ENCODE results near the gene CNTN6.
"Not testable (repeated sequence)": the region's sequence is repeated elsewhere in the genome, so short reads cannot be mapped to it uniquely, and the experiment has no call there.

CNTN6 gene

GRCh38 chr3:1275495-1275894 lies 182.7 kb downstream of the CNTN6 start:
- DNase-seq (ENCODE audit: low read depth in 2 of 2), result no peak

DNA sequence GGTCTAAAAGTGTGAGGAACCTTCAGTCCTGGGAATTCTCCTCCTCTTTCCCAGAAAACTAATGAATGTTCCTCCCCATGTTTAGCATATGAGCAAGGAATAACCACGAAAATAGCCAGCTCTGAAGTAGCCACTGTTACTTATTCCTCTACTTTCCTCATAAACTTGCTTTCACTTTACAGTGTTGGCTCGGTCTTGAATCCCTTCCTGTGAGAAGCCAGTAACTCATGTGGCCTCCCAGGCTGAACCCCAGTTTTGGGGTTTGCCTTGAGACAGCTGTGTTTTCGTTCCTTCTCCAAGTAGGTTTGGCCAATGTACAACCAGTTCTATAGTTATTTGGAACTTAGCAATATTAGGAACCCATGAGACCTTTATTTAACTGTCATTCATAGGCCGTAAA lies 195.0 kb downstream of the CNTN6 start:
- no peak for DNase-seq (ENCODE audit: low read depth in 2 of 2)

DNA sequence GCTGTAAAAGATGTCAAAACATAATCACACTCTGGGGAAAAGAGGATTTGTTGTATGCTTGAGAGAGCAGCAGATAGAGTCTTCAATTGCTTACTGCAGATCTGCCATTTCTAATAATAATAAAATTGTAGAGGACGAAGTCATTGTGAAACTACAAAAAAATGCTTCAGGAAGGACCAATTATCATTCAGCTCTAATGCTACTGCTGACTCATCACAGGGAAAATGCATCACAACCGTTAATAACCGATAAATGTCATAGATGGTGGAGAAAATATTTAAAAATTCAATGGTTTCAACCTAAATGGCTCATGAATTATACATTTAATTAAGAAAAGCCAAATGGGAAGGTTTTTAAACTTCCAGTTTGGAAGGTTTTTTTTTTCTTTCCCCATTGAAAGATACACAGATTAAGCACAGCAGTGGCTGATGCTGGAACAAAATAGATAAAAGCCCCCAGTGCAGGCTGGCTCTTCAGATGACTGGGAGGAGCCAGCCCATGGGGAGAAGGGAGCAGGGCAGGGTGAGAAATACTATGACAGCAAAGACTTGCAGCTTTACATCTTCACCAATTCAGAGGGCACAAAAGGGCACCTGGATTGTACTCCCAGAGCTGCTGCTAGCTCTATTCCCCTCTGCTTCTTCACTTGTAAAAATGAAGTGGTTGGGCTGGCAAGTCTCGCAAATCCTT lies 196.1 kb downstream of the CNTN6 start:
- DNase-seq (ENCODE audit: low read depth in 2 of 2), result no peak

DNA sequence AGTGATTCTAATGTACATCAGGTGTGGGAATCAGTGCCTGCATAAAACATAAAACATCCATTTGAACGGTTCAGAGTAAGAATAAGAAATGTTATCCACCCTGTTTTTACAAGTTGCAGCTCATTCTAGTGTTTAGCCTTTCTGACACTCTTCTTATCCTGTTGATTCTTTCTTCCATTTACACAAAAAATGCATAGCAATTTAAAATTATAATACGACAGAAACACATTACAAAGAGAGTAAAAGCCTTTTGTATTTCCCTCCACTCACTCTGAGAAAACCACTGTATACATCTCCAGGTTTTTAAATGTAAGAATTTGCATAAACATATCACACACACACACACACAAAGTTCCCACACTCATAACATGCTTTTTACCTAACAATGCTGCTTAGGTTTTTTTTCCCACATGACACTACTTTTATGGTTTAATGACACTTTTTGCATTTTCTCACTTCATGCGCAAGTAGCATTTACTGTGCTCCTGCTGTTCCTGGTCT lies 199.8 kb downstream of the CNTN6 start:
- no peak for DNase-seq (ENCODE audit: low read depth in 2 of 2)

- DNase-seq (ENCODE audit: low read depth in 2 of 2), result no peak
Measured at GRCh38 chr3:1294586-1294985, 201.8 kb downstream of the CNTN6 start.

DNA sequence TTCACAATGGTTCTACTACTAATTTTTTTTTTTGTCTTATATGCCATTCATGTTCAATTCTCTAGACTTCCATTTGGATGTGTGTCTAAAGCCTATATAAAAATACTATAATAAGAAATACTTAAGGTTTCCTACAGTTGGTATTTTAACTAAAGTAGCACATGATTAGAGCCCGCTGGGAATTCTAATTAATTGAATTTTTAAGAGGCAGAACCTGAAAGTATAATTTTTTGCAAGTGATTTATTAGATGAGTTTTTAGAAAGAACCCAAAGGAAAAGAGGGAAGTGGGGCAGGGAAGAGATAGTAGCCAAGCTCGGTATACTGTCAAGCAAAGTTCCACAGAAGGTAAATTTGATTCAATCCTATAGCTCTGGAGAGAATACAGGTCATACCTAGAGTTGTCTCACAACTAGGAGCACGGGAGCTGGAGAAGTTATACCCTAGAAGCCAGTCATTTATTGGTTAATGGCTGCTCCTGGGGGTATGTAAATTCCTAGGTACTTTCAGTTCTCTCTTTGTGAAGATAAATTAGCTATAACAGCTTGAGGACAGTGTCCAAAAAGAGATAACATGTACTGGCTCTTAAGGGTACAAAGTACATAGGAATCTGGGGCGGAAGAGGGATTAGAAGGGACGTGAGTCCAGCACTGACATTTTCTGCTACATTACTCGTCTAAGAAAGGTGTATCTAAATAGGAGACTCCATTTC lies 225.6 kb downstream of the CNTN6 start:
- no peak for DNase-seq (ENCODE audit: low read depth in 2 of 2)

DNA sequence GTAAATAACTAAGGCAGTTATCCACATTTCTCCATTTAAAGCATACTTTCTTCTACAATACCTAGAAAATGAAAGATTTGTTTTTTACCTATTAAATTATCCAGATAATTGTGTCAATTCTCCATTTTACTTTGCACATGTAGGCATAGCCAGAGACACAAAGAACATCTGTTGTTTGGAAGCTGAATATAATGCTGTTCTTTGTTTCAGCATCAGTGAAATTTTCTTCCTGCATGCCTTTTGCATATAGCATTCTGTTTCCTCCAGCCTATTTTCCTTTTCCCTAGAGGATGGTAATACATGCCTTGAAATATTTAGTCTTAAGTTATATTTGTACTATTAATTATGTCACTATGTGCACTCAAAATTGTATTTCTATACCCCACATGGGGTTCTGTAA lies 233.7 kb downstream of the CNTN6 start:
- no peak for DNase-seq (ENCODE audit: low read depth in 2 of 2)

DNA sequence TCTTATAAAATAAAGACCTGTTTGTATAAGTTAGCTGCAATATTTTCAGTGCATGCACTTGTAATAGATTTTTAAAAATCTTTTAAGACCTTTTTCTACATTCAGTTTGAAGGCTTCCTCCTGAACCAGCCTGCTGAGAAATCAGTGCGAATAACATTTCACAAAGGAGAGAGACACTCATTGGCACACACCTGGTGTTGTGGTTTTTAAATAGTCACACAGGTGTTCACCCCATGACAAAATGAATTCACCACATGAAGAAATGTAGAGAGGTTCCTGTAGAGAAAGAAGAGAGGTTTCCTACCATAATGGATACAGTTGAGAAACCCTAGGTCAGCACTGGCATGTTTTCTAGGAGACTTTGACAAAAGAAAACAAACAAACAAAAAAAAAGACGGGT lies 237.3 kb downstream of the CNTN6 start:
- no peak for DNase-seq (ENCODE audit: low read depth in 2 of 2)

GRCh38 chr3:1346386-1346785 lies 253.6 kb downstream of the CNTN6 start:
- DNase-seq (ENCODE audit: low read depth in 2 of 2), result no peak

GRCh38 chr3:1348547-1348946 lies 255.7 kb downstream of the CNTN6 start:
- DNase-seq (ENCODE audit: low read depth in 2 of 2), result no peak

DNA sequence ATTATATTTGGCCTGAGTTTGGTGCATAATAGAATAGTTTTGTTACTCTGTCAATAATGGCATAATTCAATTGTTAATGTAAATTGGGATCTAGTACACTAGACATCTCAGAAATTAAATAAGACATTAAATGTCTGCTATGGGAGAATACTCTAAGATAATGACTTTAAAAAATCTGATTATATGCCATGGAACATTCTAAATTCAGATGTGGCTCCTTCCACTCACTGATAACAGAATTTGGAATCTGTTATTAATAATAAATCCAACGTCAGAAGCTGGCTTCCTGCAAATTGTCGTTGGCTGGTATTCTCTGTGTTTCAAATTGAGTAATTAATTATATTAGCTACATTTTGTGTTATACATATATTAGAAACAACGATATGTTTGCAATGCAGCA lies 258.1 kb downstream of the CNTN6 start:
- DNase-seq (ENCODE audit: low read depth in 2 of 2), result no peak

DNA sequence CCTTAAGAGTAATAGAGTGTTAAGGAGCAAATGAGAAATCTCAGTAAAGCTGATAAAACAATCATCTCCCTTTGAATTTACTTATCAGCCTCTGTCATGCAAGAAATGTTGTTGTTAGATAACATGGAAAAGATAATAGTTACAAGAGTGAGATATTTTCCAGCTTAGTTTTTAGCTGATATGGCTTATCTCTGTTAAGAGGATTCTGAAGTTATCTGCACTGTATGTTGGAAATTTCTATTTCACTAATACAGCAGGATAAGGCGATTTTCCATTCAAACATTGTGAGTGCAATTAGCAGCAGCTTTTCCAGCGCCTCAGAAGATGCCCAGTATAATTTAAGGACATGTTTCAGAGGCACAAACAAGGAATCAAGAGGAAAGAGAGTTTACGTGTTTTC lies 262.9 kb downstream of the CNTN6 start:
- no peak for DNase-seq (ENCODE audit: low read depth in 2 of 2)

DNA sequence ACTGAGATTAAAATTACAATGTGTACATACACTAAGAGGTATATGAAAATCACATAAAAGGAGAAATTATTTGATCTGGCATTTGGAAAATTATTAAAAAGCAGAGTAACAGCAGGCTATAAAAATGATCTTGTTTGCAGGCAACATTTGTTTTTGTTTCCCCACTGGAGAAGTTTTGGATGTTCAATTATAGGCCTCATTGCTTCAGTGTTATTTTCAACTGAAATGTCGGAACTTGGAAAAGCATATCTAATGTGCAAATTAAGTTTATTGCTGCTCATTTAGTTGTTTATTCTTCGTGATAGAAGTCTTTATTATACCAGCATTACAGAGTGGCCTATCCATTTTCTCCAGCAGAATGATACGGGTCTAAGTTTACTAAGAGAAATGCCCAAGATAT lies 263.3 kb downstream of the CNTN6 start:
- DNase-seq (ENCODE audit: low read depth in 2 of 2), result no peak

DNA sequence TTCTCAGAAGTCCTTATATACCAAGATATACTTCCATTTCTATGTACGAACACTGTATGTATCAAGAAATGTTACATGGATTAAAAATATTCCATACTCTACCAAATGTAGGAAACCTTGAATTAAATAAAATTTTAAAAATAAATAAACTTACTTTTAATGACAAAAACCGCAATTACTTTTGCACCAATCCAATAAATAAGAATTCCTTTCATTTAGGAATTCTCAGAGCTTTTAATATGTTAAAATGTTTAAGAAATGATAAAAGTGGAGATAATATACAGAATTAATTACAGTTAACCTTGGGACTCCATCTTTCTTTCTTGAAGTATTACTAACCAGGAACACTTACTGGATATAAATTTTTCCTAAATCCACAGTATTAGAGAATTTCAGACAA lies 272.7 kb downstream of the CNTN6 start:
- DNase-seq (ENCODE audit: low read depth in 2 of 2), result no peak

- no peak for DNase-seq (ENCODE audit: low read depth in 2 of 2)
Measured at GRCh38 chr3:1374471-1374870, 281.6 kb downstream of the CNTN6 start.

GRCh38 chr3:1375145-1375544 lies 282.3 kb downstream of the CNTN6 start:
- no peak for DNase-seq (ENCODE audit: low read depth in 2 of 2)

DNA sequence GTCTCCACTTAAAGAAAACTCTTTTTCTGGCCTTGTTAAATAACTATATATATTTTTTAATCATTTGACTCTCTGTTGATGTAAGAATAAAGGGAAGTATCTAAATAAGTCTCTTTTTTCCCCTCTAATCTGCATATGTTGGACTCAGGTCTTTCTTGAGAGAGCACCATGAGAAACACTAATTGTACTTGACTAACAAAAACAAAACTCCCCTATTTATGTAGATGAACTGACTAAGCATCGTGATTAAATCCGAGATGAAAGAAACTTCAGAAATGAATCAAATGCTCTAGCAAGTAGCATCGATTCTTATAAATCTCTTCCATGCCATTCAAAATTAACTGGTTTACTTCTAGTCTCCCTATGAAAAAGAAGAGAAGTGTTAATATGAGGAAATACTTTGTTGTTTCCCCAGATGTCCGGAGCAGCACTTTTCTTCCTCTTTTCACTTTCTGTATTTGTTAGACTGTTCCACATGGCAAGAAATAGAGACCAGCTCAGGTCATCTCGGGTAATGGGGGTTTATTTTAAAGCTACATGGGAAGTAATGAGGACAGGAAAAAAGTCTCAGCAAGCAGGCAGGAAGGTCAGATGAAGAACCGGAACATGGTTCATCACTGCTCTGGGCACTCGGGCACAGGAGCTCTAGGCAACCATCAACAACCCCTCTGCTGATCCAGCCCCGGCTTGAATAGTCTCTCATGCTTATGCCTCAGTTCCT lies 288.3 kb downstream of the CNTN6 start:
- no peak for DNase-seq (ENCODE audit: low read depth in 2 of 2)

DNA sequence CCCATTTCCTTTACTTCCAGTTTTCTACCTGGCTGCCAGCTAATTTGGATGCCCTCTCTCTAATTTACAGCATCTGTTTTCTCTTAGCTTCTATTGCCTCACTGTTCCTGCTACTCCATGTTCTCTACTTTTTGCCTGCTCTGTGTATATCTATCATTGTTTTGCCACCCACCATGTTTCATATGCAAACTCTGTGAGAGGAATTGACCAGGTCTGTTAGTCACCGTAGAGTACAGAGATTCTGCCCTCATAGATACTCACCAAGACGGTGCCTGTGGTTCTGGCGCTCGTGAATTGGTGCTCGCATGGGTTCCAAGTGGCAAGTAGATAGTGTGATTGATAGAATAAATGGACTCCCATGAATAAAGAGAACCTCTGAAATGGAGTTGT lies 288.8 kb downstream of the CNTN6 start:
- DNase-seq (ENCODE audit: low read depth in 2 of 2), result no peak

DNA sequence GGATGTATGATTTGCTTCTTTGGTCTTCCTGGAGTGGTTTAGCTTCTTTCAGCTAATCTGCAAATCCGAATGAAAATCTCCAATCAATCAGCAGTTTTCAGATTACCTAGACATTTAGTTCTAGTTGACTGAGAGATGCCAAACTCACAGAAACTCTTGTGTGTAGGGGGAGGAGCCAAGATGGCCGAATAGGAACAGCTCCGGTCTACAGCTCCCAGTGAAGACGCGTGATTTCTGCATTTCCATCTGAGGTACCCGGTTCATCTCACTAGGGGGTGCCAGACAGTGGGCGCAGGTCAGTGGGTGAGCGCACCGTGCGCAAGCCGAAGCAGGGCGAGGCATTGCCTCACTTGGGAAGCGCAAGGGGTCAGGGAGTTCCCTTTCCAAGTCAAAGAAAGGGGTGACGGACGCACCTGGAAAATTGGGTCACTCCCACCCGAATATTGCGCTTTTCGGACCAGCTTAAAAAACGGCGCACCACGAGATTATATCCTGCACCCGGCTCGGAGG lies 294.6 kb downstream of the CNTN6 start:
- not testable (repeated sequence) for DNase-seq (ENCODE audit: low read depth in 2 of 2)

DNA sequence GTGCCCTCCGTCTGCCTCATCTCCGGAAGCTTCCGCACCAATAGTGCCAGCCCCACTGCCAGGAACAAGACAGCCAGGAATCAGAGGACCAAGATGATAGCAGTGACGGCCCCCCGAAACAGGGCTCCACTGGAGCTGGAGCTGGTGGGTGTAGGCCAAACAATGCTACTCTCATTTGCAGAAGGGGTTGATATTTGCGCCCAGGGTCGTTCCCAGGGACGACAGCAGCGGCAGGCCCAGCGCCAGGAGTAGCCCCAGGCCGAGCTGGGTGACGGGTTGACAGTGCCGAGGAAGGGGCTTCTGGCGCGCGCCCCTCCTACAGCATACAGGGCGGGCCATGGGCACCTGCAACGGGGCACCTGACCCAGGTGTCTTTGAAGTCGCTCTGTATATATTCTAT lies 301.4 kb downstream of the CNTN6 start:
- DNase-seq (ENCODE audit: low read depth in 2 of 2), result no peak

DNA sequence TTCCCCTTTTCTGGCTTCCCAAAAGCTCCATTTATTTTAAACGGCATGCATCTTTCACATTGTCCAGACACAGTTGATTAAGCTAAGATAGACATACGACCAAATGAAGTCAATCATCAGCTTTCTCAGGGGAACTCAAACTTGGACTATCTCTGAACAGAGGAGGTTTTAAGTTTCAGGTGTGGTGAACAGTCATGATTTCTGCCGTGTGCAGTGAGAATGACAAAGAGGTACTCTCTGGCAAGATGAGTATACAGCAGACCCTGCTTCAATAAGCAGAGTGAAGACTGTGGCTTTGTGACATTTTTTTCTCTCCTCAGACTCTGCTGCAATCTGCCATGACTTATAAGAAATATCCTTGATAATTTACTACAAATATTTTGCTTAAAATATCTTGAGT lies 307.7 kb downstream of the CNTN6 start:
- DNase-seq (ENCODE audit: low read depth in 2 of 2), result no peak

DNA sequence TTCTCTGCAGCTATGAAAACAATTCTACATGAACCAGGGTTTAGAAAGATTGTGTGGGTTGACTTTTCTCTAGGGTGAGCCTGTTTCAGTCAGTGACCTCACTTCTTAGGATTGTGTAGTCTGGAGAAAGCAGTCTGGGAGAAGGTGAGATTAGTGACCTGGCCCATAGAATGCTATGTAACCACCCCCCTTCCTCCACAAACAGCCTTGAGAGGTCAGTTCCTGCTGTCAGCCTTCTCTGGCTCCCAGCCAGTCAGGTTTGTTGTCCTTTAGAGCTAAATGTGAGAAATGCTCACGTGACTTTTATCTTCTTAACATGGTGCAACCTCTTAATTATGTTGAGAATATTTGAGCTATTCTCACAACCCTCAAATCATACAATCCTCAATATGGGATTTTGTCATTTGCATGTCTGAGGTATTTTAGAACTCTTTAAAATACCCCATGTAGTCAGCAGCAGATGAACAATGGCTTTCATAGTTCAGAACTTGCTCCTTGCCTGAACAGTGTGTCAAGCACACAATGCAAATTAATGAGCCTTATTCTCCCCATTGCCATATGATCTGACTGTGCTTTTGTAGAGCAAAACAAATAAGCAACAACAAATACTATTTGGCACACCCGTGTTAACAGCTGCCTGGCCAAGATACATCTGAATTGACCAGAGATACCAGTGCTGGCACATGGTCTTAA lies 311.6 kb downstream of the CNTN6 start:
- DNase-seq (ENCODE audit: low read depth in 2 of 2), result no peak
